ENCODE measurements around the gene ITSN2.

GRCh38 chr2:24400207-24400907, 40.0 kb upstream of the ITSN2 start:
- TF ChIP-seq ZFP3 (CRISPR knock-in tag; IDR thresholded peaks at IDR 0.05): no peak
- TF ChIP-seq, protein P1, sequence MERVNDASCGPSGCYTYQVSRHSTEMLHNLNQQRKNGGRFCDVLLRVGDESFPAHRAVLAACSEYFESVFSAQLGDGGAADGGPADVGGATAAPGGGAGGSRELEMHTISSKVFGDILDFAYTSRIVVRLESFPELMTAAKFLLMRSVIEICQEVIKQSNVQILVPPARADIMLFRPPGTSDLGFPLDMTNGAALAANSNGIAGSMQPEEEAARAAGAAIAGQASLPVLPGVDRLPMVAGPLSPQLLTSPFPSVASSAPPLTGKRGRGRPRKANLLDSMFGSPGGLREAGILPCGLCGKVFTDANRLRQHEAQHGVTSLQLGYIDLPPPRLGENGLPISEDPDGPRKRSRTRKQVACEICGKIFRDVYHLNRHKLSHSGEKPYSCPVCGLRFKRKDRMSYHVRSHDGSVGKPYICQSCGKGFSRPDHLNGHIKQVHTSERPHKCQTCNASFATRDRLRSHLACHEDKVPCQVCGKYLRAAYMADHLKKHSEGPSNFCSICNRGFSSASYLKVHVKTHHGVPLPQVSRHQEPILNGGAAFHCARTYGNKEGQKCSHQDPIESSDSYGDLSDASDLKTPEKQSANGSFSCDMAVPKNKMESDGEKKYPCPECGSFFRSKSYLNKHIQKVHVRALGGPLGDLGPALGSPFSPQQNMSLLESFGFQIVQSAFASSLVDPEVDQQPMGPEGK (CRISPR knock-in tag; IDR thresholded peaks at IDR 0.05; ENCODE audit: borderline replicate concordance): no peak
